ENCODE data around the gene NEO1. TPM values are rescaled to one million over a fixed set of nuclear protein-coding genes. Genes with fewer than 3 reads are reported as not detected.

NEO1 gene
- 2.2 and 2.7 TPM in 2 replicates for total RNA-seq

- no peak for DNase-seq (ENCODE audit: extremely low read depth, low read depth, low spot score)
These were observed at the start of gene NEO1 for GRCh38 chr15:73051807-73052652. Gene NEO1, plus strand, starts transcription at chr15:73052463. Its CDS starts 213 bp downstream, at chr15:73052676.

GRCh38 chr15:73004462-73004861, 47.8 kb upstream of the NEO1 start:
- no peak for DNase-seq (ENCODE audit: extremely low read depth, low read depth, low spot score)

GRCh38 chr15:73005032-73005431, 47.2 kb upstream of the NEO1 start:
- no peak for DNase-seq (ENCODE audit: extremely low read depth, low read depth, low spot score)

GRCh38 chr15:73005446-73005845, 46.8 kb upstream of the NEO1 start:
- no peak for DNase-seq (ENCODE audit: extremely low read depth, low read depth, low spot score)

GRCh38 chr15:73006523-73006922, 45.7 kb upstream of the NEO1 start:
- no peak for DNase-seq (ENCODE audit: extremely low read depth, low read depth, low spot score)

GRCh38 chr15:73009066-73010056, 42.9 kb upstream of the NEO1 start:
- no peak for DNase-seq (ENCODE audit: extremely low read depth, low read depth, low spot score)

- no peak for DNase-seq (ENCODE audit: extremely low read depth, low read depth, low spot score)
These were observed 41.8 kb upstream of the NEO1 start for GRCh38 chr15:73010154-73011152.

GRCh38 chr15:73014904-73015303, 37.4 kb upstream of the NEO1 start:
- DNase-seq (ENCODE audit: extremely low read depth, low read depth, low spot score): no peak

- no peak for DNase-seq (ENCODE audit: extremely low read depth, low read depth, low spot score)
These were observed 36.8 kb upstream of the NEO1 start for GRCh38 chr15:73015493-73015892.

- DNase-seq (ENCODE audit: extremely low read depth, low read depth, low spot score): no peak
These were observed 34.3 kb upstream of the NEO1 start for GRCh38 chr15:73017987-73018386.

GRCh38 chr15:73019154-73019553, 33.1 kb upstream of the NEO1 start:
- no peak for DNase-seq (ENCODE audit: extremely low read depth, low read depth, low spot score)

- no peak for DNase-seq (ENCODE audit: extremely low read depth, low read depth, low spot score)
These were observed 32.6 kb upstream of the NEO1 start for GRCh38 chr15:73019601-73020146.

GRCh38 chr15:73021139-73021621, 31.1 kb upstream of the NEO1 start:
- no peak for DNase-seq (ENCODE audit: extremely low read depth, low read depth, low spot score)

GRCh38 chr15:73022161-73022560, 30.1 kb upstream of the NEO1 start:
- no peak for DNase-seq (ENCODE audit: extremely low read depth, low read depth, low spot score)

GRCh38 chr15:73023071-73023470, 29.2 kb upstream of the NEO1 start:
- no peak for DNase-seq (ENCODE audit: extremely low read depth, low read depth, low spot score)

GRCh38 chr15:73024168-73024567, 28.1 kb upstream of the NEO1 start:
- DNase-seq (ENCODE audit: extremely low read depth, low read depth, low spot score): no peak

- DNase-seq (ENCODE audit: extremely low read depth, low read depth, low spot score): no peak
These were observed 25.7 kb upstream of the NEO1 start for GRCh38 chr15:73026511-73027054.

GRCh38 chr15:73028031-73028430, 24.2 kb upstream of the NEO1 start:
- DNase-seq (ENCODE audit: extremely low read depth, low read depth, low spot score): no peak

GRCh38 chr15:73028831-73029451, 23.3 kb upstream of the NEO1 start:
- DNase-seq (ENCODE audit: extremely low read depth, low read depth, low spot score): no peak
